Keratinocyte (primary cell): ENCODE results near the gene RPL18A. TPM values are rescaled to one million over a fixed set of nuclear protein-coding genes. Genes with fewer than 3 reads are reported as not detected.

ENCODE experiments used
- DNase-seq: peaks from one replicate; pipeline ENCODE4 v3.0.0-alpha.2; 2011; ENCODE audit warnings: low read depth, missing footprints, low spot score
- FAIRE-seq: peaks from 2 replicates; lab custom pipeline; 2011; peaks lifted over from hg19 to GRCh38; lab: Jason Lieb, UNC
- H2AFZ ChIP-seq: 2 replicates; pipeline ENCODE4 v1.6.0; 2012; ENCODE audit warnings: low read length, control low read depth, inconsistent platforms; ENCODE audit not compliant: control insufficient read depth
- H3K27ac ChIP-seq: 2 replicates; pipeline ENCODE4 v1.5.1; 2011; ENCODE audit warnings: low read length; ENCODE audit not compliant: control insufficient read depth, insufficient read depth
- H3K27me3 ChIP-seq: 3 replicates; pipeline ENCODE4 v1.6.0; 2011; ENCODE audit warnings: low read length; ENCODE audit not compliant: control insufficient read depth, insufficient read depth; ENCODE audit errors: extremely low read depth
- H3K36me3 ChIP-seq, 2 experiments: 2 replicates in 1 of 2; 3 replicates in 1 of 2; pipeline ENCODE4 v1.5.1; 2011; ENCODE audit warnings: low read length in 2 of 2, mild to moderate bottlenecking in 1 of 2; ENCODE audit not compliant: control insufficient read depth in 2 of 2, insufficient read depth in 2 of 2; ENCODE audit errors: extremely low read depth in 1 of 2
- H3K4me1 ChIP-seq: 3 replicates; pipeline ENCODE4 v1.5.1; 2011; ENCODE audit warnings: low read length; ENCODE audit not compliant: control insufficient read depth, insufficient read depth; ENCODE audit errors: extremely low read depth
- H3K4me2 ChIP-seq: 3 replicates; pipeline ENCODE4 v1.6.0; 2011; ENCODE audit warnings: low read depth, low read length; ENCODE audit not compliant: control insufficient read depth, insufficient read depth; ENCODE audit errors: extremely low read depth
- H3K4me3 ChIP-seq, 3 experiments: fragments of 200-600 bp in 1 of 3; sonication (generic) in 1 of 3; 2 replicates in 2 of 3; 3 replicates in 1 of 3; pipeline ENCODE4 v1.5.1; 2011 to 2016; ENCODE audit warnings: low read length in 3 of 3, mild to moderate bottlenecking in 3 of 3, control low read depth in 2 of 3, inconsistent platforms in 1 of 3, low read depth in 1 of 3, mixed read lengths in 1 of 3, mixed run types in 1 of 3, moderate library complexity in 1 of 3; ENCODE audit not compliant: control insufficient read depth in 2 of 3, insufficient read depth in 2 of 3; ENCODE audit errors: extremely low read depth in 1 of 3
- H3K79me2 ChIP-seq: 2 replicates; pipeline ENCODE4 v1.6.0; 2012; ENCODE audit warnings: low read length; ENCODE audit not compliant: control insufficient read depth, insufficient read depth
- H3K9ac ChIP-seq: 3 replicates; pipeline ENCODE4 v1.6.0; 2011; ENCODE audit warnings: low read length; ENCODE audit not compliant: control insufficient read depth, insufficient read depth; ENCODE audit errors: extremely low read depth
- H3K9me1 ChIP-seq: 3 replicates; pipeline ENCODE4 v1.6.0; 2011; ENCODE audit warnings: low read length; ENCODE audit not compliant: control insufficient read depth, insufficient read depth; ENCODE audit errors: extremely low read depth
- H3K9me3 ChIP-seq: 2 replicates; pipeline ENCODE4 v1.5.1; 2012; ENCODE audit warnings: low read depth, low read length; ENCODE audit not compliant: control insufficient read depth
- H4K20me1 ChIP-seq: 3 replicates; pipeline ENCODE4 v1.6.0; 2011; ENCODE audit warnings: low read length; ENCODE audit not compliant: control insufficient read depth, insufficient read depth; ENCODE audit errors: extremely low read depth
- CTCF ChIP-seq, 3 experiments: IDR thresholded peaks in 1 of 3; conservative IDR thresholded peaks in 1 of 3; optimal IDR thresholded peaks in 1 of 3; 2 replicates in 2 of 3; 3 replicates in 1 of 3; pipeline versions ENCODE3 to v1.5.1; 2011; ENCODE audit warnings: low read length in 3 of 3, mild to moderate bottlenecking in 3 of 3, moderate library complexity in 2 of 3, control low read depth in 1 of 3, inconsistent platforms in 1 of 3; ENCODE audit not compliant: insufficient read depth in 2 of 3; ENCODE audit errors: extremely low read depth in 1 of 3
- EZH2 ChIP-seq: IDR thresholded peaks from one replicate; pipeline ENCODE4 v1.6.1; 2012; ENCODE audit warnings: inconsistent platforms, mild to moderate bottlenecking, low read length, moderate library complexity
- dilution Hi-C: fragments of 300-500 bp; cut with MboI; formaldehyde crosslinking; loops from one replicate; pipeline ENCODE4 v1.7.0; 2020; ENCODE audit warnings: low sequenced_read_pairs; ENCODE audit not compliant: extremely low pct_ligation_motif_present
- polyA plus RNA-seq, 5 experiments: library from polyadenylated mRNA; depleted of rRNA in 3 of 5; stranded (reverse) in 3 of 5; stranded (forward) in 1 of 5; unstranded in 1 of 5; fragments of >200 nt; gene quantifications; 1 replicate in 1 of 5; 2 replicates in 3 of 5; 3 replicates in 1 of 5; pipeline versions ENCODE4 v1.2.1 to v1.2.3, GENCODE V29; 2011 to 2012; ENCODE audit warnings: missing spikeins in 2 of 5, low read depth in 1 of 5, low replicate concordance in 1 of 5

The RPL18A gene
- polyA plus RNA-seq, 1 donor (not counting 4 experiments of a cell fraction or from before 2014, with no cell fraction given): 1,044 TPM

- H3K9me1 ChIP-seq: no peaks in the 10 kb centered on the region
- no peak overlapping the region for H2AFZ ChIP-seq
- TF ChIP-seq CTCF (optimal IDR thresholded peaks at IDR 0.05 in 1 of 3, IDR thresholded peaks at IDR 0.05 in 1 of 3, conservative IDR thresholded peaks at IDR 0.05 in 1 of 3; ENCODE audit: extremely low read depth in 1 of 3, insufficient read depth in 2 of 3, low read length in 3 of 3) (no peak), EZH2 (no peak)
- DNase-seq (no peak), FAIRE-seq (no peak)
- no peaks in the 10 kb centered on the region for H3K79me2 ChIP-seq
- H4K20me1 ChIP-seq: no peaks in the 10 kb centered on the region
- dilution Hi-C loops: no loop called here
- no peak overlapping the region for H3K4me3 ChIP-seq
- no peak overlapping the region for H3K4me2 ChIP-seq
- no peaks in the 10 kb centered on the region for H3K9me3 ChIP-seq
- no peaks in the 10 kb centered on the region for H3K36me3 ChIP-seq
- H3K4me1 ChIP-seq: peaks cover under 1% of the 10 kb centered on the region
- H3K9ac ChIP-seq: no peak overlapping the region
- H3K27ac ChIP-seq: no peak overlapping the region
- peaks cover 2% of the 10 kb centered on the region for H3K27me3 ChIP-seq
Measured at GRCh38 chr19:17836530-17836929, 23.2 kb upstream of the RPL18A start.

- no peaks in the 10 kb centered on the region for H3K9me1 ChIP-seq
- H4K20me1 ChIP-seq: no peaks in the 10 kb centered on the region
- no peaks in the 10 kb centered on the region for H3K9me3 ChIP-seq
- no peak overlapping the region for H2AFZ ChIP-seq
- dilution Hi-C loops: no loop called here
- no peak for TF ChIP-seq CTCF (optimal IDR thresholded peaks at IDR 0.05 in 1 of 3, IDR thresholded peaks at IDR 0.05 in 1 of 3, conservative IDR thresholded peaks at IDR 0.05 in 1 of 3; ENCODE audit: extremely low read depth in 1 of 3, insufficient read depth in 2 of 3, low read length in 3 of 3)
- no peak for TF ChIP-seq EZH2
- no peak overlapping the region for H3K4me3 ChIP-seq
- no peak overlapping the region for H3K9ac ChIP-seq
- H3K36me3 ChIP-seq: no peaks in the 10 kb centered on the region
- H3K4me2 ChIP-seq: no peak overlapping the region
- H3K27ac ChIP-seq: no peak overlapping the region
- no peaks in the 10 kb centered on the region for H3K79me2 ChIP-seq
- DNase-seq (no peak), FAIRE-seq (no peak)
- H3K27me3 ChIP-seq: no peaks in the 10 kb centered on the region
- peaks cover 5% of the 10 kb centered on the region for H3K4me1 ChIP-seq
Measured at GRCh38 chr19:17837972-17838371, 21.7 kb upstream of the RPL18A start.
